ENCODE data around the gene AKAP8.

Gene AKAP8

DNA sequence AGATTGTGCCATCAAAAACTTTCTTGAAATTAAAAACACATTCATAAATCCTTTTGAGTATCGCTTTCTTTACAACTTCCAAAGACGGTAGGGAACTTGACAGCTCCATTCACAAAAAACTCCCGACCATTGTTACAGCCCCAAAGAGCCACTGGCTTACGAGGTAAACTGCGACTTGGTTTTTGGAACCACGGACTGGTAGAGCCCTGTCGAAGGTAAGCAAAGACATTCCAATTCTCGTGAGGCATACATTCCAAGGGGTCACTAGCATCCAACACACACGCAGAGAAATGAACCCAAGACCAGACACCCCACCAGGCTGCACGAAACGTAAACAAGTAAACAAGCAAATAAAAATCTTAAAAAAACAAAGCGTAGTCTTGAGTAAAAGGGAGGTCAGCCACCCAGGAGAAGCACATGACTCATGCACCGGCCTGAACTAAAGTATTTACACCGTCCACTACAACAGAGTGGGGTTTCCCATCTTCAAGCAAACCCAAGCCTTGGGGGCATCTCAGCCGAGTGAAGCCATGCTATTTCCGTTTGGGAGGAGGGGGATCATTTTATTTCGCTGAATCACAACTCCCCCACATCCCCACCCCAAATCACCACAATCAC, 48.7 kb downstream of the AKAP8 start:
- DNase-seq, result peak; percentile 45

DNA sequence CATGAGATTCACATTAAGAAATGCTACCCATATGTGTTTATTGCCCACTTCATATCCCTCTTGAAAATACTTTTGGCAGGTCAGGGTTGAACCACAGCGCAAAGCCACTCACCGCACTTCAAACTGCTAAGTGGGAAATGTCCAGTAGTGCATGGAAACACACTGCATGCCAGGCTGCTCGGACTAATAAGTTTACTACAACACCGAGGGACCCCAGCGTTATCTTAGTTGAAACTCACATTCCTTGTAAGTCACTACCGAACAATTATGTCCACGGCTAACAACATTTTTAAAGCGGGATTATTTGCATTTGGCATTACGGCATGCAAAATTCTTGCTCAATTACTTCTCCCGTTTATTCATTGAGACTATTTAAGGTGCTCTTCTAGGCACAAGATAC, 51.3 kb downstream of the AKAP8 start:
- DNase-seq, result no peak

DNA sequence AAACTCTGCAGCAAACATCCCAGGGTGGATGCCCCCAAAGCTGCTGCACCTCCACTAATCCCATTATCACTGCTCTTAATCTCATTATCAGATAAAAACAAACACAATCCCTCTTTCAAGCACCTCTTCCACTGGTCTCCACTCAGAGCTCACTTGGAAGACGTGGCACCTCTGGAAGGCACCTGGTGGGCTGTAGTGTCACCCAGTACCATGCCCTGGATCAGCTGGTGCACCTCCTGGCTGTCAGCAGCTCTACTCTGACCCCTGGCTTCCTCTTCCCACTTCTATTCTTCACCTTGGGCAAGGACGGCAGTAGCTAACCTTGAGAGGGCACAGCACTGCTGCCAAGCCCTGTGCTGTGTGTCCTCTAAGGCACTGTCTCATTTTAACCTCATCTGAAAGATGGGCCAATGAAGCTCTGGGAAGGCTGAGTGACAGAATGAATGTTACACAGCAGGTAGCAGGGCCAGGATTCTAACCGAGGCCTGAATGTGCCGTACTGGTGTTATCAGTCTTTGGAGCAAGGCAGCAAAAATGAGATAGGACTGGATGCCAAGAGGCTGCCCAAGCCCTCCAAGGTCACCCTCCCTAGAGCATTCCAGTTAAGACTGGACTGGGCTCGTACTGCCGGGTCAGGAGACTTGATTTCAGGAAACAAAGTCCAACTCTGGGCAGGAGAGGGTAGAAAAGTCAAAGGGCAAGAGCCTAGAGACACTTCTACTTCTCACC, 54.6 kb downstream of the AKAP8 start:
- no peak for DNase-seq

DNA sequence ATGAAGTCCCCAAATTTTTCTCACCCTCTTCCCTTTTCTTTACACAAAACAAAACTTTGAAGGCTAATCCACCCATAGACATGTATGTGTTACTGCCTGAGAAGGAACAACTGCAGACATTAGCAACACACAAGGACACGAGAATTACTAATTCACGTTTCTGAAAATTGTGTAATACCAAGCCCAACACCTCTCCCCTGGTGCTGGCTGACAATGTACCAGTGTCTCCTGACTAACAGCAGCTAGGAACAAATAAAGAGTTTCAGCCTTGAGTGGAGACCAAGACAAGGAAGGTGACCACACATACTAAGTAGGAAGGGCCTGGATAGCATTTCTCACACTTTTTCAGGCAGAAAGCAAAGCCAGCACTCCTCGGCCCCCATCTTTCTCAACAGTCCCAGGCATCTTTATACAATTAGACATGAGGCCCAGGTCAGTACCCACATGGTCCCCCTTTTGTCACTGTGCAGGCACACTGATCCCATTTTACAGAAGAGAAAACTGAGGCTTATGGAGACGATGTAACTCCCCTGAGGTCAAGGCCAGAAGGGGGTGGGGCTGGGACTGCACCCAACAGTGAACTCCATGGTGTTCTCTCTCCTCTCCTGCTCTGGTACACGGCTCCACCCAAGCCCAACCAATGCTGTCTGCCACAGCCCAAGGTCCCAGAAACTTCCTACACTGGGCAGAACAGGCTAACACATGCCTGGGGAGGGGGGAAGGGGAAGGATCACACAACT, 55.9 kb downstream of the AKAP8 start:
- no peak for DNase-seq

DNA sequence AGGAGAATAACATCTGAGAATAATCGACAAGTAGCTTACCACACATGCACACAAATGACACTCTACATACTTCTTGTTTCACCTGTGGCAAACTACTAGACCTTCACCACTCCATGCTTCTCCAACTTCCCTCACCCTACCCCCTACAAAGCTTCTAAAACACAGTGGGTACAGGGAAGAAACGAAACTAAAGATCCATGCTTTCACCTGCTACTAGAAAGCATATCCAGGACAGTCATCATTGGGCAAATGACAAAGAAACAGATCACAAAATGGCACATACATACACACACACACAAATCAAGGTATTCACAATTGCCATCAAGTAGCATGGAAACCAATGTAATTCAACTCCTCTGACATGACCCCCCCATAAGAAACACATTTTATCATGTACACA, 57.8 kb downstream of the AKAP8 start:
- no peak for DNase-seq

DNA sequence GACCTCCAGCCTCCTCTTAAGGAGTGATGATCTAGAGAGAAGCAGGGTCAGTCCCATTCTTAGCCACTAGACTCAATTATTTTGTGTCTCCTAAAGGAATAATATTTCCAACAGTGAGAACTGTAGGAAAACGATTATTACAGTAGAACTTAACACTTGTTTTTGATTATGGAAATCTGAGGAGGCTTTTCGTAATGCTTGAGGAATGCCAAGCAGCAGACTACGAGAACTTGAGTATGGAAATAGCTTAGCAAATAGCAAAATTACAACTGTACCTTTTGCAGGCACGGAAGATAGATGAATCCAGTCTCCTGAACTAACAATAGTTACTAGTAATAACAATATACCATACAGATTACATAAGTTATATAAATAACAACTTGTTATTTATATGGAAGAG, 59.5 kb downstream of the AKAP8 start:
- no peak for DNase-seq

DNA sequence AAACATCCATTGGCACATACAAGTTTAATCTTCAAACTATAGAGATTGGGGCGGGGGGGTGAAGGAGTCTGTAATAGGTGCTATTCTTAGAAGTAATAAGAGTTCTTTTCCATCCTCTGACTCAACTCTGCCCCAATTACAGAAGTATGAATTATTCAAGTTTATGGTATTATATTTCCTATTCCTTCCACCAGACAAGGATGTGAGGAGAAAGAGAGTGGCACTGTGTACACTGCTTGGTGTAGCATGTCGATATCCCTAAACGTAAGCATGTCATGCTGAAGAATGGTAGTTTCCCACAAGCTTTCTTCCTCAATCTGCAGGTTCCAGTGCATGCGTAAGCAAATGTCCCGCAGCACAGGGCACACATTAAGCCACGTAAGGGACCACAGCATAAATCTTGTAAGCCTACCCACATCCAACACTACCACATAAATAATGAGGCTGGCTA, 61.3 kb downstream of the AKAP8 start:
- DNase-seq, result no peak

DNA sequence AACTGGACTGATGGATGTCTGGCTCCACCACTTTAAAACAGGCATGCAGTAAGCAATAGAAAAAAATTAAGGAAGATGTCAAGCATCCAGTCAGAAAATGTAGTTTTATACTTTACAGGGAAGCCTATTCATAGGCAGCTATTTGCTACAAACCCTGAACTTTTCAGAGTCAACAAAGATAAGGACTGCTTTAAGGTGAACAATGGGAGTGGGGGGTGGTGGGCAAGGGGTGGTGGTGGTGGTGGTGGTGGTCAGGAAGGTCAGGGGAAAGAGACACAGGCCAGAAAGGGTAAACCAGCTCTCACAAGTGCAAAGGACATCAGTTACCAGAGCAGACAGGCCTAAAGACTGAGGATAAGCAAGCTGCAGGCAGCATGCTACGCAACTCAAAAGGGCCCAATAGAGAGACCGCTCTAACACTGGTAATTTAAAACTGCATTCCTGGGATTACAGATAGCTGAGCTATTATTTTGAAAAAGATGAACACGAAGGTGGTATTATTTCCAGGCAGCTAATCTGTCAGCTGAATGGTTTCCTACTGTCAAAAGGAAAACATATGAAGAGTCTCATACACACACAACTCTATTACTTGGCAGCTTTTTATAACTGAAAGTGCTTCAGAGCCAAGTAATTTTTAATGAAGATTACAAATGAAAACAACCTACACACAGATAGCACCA, 62.1 kb downstream of the AKAP8 start:
- DNase-seq, result no peak

DNA sequence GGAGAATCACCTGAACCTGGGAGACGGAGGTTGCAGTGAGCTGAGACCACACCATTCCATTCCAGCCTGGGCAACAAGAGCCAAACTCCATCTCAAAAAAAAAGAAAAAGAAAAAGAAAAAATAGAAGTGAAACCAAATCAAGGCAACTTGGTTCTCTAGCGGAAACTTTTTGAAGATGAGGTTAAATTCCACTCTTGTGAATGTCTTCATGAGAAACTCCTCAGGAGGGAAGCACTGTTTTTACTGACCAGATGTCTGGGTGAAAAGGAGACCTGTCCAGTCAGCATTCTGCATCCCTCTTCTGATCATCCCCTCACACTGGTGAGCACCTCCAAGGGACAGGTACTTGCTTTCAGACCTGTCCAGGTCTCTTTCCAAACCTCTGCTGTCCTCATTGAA, 63.1 kb downstream of the AKAP8 start:
- DNase-seq, result no peak

DNA sequence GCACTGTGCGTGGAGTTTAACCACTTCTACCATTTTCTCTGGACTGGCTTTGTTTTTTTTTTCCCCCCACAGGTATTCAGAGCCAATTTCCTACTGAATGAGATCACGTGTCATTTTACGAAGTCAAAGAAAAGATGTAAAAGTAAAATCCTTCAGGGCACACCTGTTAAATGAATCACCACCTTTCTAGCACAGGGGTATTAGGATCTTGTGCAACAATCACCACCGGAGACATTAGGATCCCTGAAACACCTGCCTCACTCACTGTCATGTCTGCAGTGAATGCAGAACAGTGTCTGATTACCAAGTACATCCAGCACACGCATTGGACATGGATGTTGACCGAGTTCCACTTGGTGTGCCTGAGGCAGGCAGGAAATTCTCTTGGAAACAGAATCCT, 64.5 kb downstream of the AKAP8 start:
- no peak for DNase-seq

DNA sequence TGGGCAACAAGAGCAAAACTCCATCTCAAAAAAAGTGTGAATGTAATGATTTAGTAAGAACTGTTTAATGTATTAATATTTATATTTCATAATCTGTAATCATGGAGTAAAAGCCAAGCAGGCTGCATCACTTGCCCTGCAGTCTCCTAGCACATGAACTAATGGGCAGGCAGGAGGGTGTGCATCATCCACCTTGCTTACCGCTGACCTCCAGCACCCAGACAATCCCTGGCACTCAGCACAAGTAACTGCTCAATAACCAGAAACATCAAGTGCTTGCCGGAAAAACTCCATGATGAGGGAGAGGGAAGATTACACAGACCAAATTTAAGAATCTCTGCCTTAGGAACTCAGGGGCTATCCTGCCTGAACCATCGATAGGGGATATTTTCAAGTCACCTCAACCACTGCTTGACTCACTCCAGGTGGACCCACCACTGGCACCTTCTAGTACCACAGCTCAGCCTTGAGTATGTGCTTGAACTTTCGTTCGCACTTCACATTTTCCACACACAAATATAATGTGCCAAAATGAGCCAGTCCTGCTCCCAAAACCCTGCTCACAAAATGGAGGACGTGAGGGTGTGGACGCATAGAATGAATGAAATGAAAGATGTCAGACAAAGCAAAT, 65.8 kb downstream of the AKAP8 start:
- no peak for DNase-seq

DNA sequence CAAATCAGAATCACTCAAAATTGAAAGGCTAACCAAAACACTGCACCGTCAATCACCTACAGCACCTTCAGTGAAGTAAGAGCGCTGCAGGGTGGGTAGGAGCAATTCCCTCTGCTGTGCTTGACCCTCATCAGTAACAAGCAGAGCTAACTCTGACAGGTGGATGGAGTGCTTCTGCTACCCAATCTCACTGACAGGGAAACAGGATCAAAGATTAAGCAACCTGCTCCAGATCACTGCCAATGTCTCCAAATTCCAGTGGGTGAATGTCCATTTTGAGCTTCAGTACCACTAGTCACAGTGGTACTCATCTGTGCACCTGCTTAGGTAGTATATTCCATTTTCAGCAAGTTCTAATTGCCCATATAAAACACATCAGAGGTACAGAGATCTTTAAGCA, 72.4 kb downstream of the AKAP8 start:
- DNase-seq, result no peak

DNA sequence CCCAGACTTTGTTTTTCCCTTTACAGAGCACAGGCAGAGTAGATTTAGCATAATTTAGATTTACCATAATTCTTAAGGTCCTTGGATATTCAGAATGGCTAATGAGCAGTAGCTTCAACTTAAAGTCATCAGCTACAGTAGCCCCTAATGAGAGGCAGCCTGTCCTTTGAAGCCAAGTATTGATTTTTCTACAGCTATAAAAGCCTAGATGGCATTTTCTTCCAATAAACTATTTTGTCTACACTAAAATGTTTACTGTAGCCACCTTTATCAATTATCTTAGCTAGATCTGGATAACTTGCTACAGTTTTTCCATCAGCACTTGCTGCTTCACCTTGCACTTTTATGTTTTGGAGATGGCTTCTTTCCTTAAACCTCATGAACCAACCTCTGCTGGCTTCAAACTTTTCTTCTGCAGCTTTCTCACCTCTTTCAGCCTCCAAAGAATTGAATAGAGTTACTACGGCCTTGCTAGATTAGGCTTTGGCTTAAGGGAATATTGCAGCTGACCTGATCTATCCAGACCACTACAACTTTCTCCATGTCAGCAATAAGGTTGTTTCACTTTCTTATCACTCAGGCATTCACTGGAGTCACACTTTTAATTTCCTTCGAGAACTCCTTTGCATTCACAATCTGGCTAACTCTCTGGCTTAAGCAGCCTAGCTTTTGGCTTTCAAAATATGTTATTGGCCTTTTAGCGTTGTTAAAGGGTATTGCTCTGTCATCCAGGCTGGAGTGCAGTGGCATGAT, 73.8 kb downstream of the AKAP8 start:
- DNase-seq, result no peak

DNA sequence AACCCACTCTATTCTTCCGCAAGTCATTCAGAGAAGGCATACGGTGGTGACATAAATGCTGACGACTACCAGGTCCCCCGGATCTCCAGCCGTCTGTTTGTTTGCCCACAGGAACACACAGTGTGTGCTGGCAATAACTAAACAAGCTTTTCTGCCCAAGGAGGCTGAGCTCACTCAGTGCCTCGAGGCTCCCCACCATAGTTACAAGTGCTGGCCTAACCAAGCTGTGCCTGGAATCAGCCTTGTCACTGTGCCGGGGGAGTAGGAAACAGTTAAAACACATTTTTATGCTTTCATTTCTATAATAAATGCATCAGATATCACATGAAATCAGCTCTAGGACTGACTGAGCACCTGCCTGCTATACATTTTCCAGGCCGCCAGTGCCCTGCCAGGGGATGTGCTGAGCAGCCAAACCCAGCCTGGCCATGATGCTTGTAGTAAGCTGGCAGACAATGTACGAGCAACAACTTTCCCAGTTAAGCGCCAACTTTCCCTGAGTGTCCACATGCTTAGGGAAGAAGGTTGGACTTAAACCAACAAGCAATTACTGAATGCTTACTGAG, 75.4 kb downstream of the AKAP8 start:
- no peak for DNase-seq
